Upper lobe of left lung (tissue), 4 donors: ENCODE measurements around the gene VAV3.

Experiments
- EP300 ChIP-seq, 4 donors: sonication (generic); formaldehyde crosslinking; IDR thresholded peaks; one replicate each; pipeline ENCODE4 v1.5.1; 2017; ENCODE audit warnings: antibody characterized with exemption in 4 of 4, control low read depth in 2 of 4
- POLR2A ChIP-seq, 4 donors: fragments of 450-650 bp; IDR thresholded peaks; one replicate each; pipeline ENCODE4 v1.5.1; 2016 to 2017; ENCODE audit warnings: antibody characterized with exemption in 4 of 4, mild to moderate bottlenecking in 2 of 4
- POLR2AphosphoS5 ChIP-seq, 2 donors: sonication (generic); formaldehyde crosslinking; IDR thresholded peaks; one replicate each; pipeline ENCODE4 v1.5.1; 2017; ENCODE audit warnings: antibody characterized with exemption in 2 of 2
- TF ChIP-seq, protein P1 (sequence below), 6 experiments: fragments of 450-650 bp in 4 of 6; fragments of 200-600 bp in 2 of 6; sonication (generic) in 2 of 6; IDR thresholded peaks; one replicate each; pipeline ENCODE4 v1.5.1; 2016 to 2019; ENCODE audit warnings: antibody characterized with exemption in 6 of 6

DNA sequence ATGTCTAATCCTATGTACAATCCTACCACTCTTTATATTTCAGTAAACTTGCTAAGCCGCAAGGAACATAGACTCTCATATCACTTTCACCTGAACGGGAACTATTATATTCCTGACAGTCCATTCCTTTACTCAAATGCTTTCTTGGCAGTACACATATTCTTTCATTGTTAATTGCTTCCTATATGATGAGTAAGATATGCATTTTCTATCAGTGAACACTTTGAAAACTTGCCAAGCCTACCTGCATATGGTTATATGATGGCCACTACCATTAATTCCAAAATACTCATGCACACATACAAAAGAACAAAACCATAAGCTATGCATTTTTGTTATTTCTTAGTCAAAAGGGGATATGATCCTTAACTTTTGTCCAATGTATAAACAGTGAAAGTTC is 341.5 kb downstream of the VAV3 start:
- TF ChIP-seq POLR2A (IDR thresholded peaks at IDR 0.05) (no peak), EP300 (IDR thresholded peaks at IDR 0.05) (no peak), POLR2AphosphoS5 (IDR thresholded peaks at IDR 0.05) (no peak)
- TF ChIP-seq, protein P1, sequence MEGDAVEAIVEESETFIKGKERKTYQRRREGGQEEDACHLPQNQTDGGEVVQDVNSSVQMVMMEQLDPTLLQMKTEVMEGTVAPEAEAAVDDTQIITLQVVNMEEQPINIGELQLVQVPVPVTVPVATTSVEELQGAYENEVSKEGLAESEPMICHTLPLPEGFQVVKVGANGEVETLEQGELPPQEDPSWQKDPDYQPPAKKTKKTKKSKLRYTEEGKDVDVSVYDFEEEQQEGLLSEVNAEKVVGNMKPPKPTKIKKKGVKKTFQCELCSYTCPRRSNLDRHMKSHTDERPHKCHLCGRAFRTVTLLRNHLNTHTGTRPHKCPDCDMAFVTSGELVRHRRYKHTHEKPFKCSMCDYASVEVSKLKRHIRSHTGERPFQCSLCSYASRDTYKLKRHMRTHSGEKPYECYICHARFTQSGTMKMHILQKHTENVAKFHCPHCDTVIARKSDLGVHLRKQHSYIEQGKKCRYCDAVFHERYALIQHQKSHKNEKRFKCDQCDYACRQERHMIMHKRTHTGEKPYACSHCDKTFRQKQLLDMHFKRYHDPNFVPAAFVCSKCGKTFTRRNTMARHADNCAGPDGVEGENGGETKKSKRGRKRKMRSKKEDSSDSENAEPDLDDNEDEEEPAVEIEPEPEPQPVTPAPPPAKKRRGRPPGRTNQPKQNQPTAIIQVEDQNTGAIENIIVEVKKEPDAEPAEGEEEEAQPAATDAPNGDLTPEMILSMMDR (IDR thresholded peaks at IDR 0.05), result no peak
